Activated CD4-positive, alpha-beta T cell treated with anti-CD3 and anti-CD28 coated beads, Interleukin-2, amount 10 ng/mL, durations not matched to agents 7 days and 5 days (primary cell): Measurements from ENCODE around the gene GABRA1. TPM values are rescaled to one million over a fixed set of nuclear protein-coding genes. Genes with fewer than 3 reads are reported as not detected.

Experiments
- CTCF ChIA-PET: fragments of 350-600 bp; sonication (Branson Sonifier 250); formaldehyde crosslinking; loops from one replicate; lab custom pipeline; 2021; ENCODE audit warnings: antibody characterized with exemption; lab: Charles Lee
- POLR2A ChIA-PET: fragments of 350-600 bp; sonication (Branson Sonifier 250); formaldehyde crosslinking; loops from one replicate; lab custom pipeline; 2021; ENCODE audit warnings: antibody characterized with exemption; lab: Charles Lee
- DNase-seq: peaks from one replicate; pipeline ENCODE4 v3.0.0-alpha.2; 2020
- H3K27ac Mint-ChIP-seq: one replicate; pipeline ENCODE4 v1.8.0; 2021; ENCODE audit warnings: mild to moderate bottlenecking, moderate library complexity, mixed read lengths
- H3K27me3 Mint-ChIP-seq: one replicate; pipeline ENCODE4 v1.8.0; 2021; ENCODE audit warnings: mixed read lengths
- H3K36me3 Mint-ChIP-seq: one replicate; pipeline ENCODE4 v1.8.0; 2021; ENCODE audit warnings: low read depth, mixed read lengths
- H3K4me1 Mint-ChIP-seq: one replicate; pipeline ENCODE4 v1.8.0; 2021; ENCODE audit warnings: mixed read lengths
- H3K4me3 Mint-ChIP-seq: one replicate; pipeline ENCODE4 v1.8.0; 2021; ENCODE audit warnings: mild to moderate bottlenecking, moderate library complexity, mixed read lengths
- H3K9me3 Mint-ChIP-seq: one replicate; pipeline ENCODE4 v1.8.0; 2021; ENCODE audit warnings: mixed read lengths
- total RNA-seq, 2 experiments: library from RNA; stranded (reverse); gene quantifications; one replicate each; pipeline ENCODE4 v1.2.3, GENCODE V29; 2021

Gene GABRA1
- not detected for total RNA-seq

DNA sequence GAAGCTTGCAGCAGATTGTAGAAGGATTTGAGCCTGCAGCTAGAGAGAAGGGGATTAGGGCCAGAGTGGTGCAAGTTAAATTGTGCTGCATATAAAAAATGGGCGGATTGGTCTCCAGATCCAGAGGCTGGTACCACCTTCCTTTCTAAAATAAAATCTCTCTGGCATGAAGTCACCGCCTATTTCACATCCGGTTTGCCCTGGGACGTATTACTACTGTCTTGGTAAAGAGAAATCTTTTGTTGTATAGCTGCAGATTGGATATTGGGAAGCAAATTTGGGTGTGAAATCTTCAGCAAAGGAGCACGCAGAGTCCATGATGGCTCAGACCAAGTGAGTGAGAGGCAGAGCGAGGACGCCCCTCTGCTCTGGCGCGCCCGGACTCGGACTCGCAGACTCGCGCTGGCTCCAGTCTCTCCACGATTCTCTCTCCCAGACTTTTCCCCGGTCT lies at the start of gene GABRA1:
GABRA1 (plus strand) TSS at position 180 of the 451 bp plus-strand sequence. CDS start 2,691 bp downstream, outside the sequence.
- H3K4me3 Mint-ChIP-seq: no peak within 1 kb of the TSS
- no peak within 1 kb of the TSS for H3K27ac Mint-ChIP-seq
- no peak for DNase-seq
- no peaks in the 10 kb centered on the region for H3K36me3 Mint-ChIP-seq
- ChIA-PET CTCF (no interaction called here), POLR2A (no interaction called here)
- H3K27me3 Mint-ChIP-seq: peaks cover 10% of the 10 kb centered on the region
- H3K4me1 Mint-ChIP-seq: no peaks in the 10 kb centered on the region
- H3K9me3 Mint-ChIP-seq: no peaks in the 10 kb centered on the region

DNA sequence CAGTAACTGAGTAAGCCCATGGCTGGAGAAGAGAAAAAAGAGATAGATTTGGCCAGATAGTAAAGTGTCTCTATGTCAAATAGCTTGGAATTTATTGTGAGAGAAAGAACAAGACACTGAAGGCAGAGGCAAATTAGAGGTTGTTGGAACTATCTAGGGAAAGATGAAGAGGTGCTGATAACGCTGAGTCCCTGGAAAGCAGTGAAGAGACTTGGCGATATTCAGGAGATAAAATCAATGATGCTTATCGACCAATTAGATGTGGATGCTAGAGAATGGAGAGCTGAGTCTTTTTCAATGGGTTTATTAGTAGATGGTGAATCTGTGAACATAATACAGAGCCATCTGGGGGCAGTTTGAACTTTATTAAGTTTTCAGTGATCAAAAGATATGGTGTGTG lies 48.6 kb upstream of the GABRA1 start:
- POLR2A ChIA-PET: no interaction called here
- H3K27me3 Mint-ChIP-seq: no peaks in the 10 kb centered on the region
- H3K36me3 Mint-ChIP-seq: no peaks in the 10 kb centered on the region
- CTCF ChIA-PET: no interaction called here
- no peaks in the 10 kb centered on the region for H3K4me1 Mint-ChIP-seq
- no peak overlapping the region for H3K27ac Mint-ChIP-seq
- H3K9me3 Mint-ChIP-seq: peaks cover 3% of the 10 kb centered on the region
- H3K4me3 Mint-ChIP-seq: no peak overlapping the region
- no peak for DNase-seq

DNA sequence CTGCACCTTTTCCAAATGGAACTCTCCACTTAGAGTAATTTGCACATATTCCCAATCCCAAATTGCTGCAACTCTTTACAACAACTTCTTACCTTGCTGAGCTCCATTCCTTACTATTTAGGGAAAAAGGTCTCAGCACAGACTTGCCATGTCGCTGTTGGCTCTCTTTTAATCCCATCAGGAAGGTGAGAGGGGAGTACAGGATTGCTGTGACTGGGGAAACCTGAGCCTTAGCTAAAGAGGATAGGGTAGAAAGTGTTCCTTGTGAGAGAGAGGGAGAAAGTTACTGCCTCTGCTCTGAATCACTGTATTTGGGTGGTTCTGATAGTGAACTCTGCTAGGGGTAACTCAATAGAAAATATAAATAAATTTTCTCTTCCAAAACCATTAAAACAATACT lies 43.7 kb upstream of the GABRA1 start:
- H3K9me3 Mint-ChIP-seq: peaks cover 3% of the 10 kb centered on the region
- CTCF ChIA-PET: no interaction called here
- POLR2A ChIA-PET: no interaction called here
- no peak overlapping the region for H3K27ac Mint-ChIP-seq
- H3K4me3 Mint-ChIP-seq: no peak overlapping the region
- H3K27me3 Mint-ChIP-seq: no peaks in the 10 kb centered on the region
- DNase-seq: no peak
- H3K36me3 Mint-ChIP-seq: no peaks in the 10 kb centered on the region
- no peaks in the 10 kb centered on the region for H3K4me1 Mint-ChIP-seq

DNA sequence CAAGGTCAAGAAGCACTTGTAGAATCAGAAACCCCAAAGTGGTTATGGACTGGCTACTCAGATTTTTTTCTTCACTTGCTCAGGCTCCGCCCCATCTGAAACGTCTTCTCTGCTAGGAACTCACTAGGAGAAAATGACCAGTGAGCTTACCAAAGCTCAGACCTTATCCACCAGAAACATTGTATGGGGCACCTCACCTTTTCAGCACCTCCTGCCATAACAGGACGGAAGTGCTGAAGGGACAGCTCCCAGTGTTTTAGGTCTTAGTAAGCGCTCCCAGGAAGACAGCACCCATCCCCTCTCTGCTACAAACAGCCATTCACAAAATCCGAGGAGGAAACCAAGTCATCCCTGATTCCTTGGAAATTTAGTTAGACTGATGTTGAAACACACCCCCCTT lies 1.2 kb upstream of the GABRA1 start:
- POLR2A ChIA-PET: no interaction called here
- H3K4me3 Mint-ChIP-seq: no peak overlapping the region
- DNase-seq: peak; percentile 9

DNA sequence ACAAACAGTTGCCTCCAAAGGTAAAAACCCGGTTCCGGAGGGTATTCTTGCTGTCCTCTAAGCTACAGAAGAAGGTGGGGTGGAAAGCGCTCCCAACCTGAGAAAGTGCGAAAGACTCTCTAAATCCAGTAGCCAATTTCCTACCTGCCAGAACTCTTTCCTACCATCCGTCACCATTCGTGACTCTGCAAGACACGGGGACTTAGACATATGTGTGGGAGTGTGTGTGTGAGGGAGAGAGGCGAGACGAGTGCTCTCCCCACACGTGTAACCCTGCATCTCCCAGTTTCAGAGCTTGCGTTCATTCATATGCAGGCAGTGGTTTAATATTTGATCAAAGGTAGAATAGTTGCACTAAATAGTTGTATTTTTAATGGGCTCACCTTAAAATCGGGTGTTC lies 473 bp upstream of the GABRA1 start:
- Mint-ChIP-seq H3K9me3 (no peaks in the 10 kb centered on the region), H3K36me3 (no peaks in the 10 kb centered on the region), H3K27me3 (peaks cover 10% of the 10 kb centered on the region), H3K4me1 (no peaks in the 10 kb centered on the region), H3K4me3 (no peak overlapping the region), H3K27ac (no peak overlapping the region)
- POLR2A ChIA-PET: no interaction called here
- DNase-seq: no peak
- CTCF ChIA-PET: no interaction called here

More for the DNA sequence above, 1.2 kb upstream of the GABRA1 start:
- Mint-ChIP-seq H3K27ac (no peak overlapping the region), H3K4me1 (no peaks in the 10 kb centered on the region), H3K9me3 (no peaks in the 10 kb centered on the region), H3K27me3 (peaks cover 10% of the 10 kb centered on the region), H3K36me3 (no peaks in the 10 kb centered on the region)
- CTCF ChIA-PET: no interaction called here

DNA sequence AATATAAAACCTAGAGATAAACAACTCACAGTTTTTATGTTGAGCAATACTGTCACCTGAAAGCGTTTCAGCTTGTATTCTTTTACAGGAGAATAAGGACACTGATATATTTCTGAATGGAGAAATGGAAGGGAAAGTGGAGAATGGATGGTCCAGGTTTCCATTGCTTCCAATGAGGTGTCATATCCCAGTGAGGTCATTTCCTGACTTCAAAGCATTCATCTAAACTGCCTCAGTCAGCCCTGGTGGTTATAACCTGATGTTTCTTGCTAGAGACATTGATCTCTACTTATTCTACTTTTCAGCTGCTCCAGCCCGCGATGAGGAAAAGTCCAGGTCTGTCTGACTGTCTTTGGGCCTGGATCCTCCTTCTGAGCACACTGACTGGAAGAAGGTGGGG lies 2.6 kb downstream of the GABRA1 start:
- no peak for DNase-seq
- Mint-ChIP-seq H3K4me1 (no peaks in the 10 kb centered on the region), H3K27me3 (peaks cover 10% of the 10 kb centered on the region), H3K4me3 (no peak overlapping the region), H3K36me3 (no peaks in the 10 kb centered on the region), H3K9me3 (no peaks in the 10 kb centered on the region), H3K27ac (no peak overlapping the region)
- POLR2A ChIA-PET: no interaction called here
- CTCF ChIA-PET: no interaction called here

DNA sequence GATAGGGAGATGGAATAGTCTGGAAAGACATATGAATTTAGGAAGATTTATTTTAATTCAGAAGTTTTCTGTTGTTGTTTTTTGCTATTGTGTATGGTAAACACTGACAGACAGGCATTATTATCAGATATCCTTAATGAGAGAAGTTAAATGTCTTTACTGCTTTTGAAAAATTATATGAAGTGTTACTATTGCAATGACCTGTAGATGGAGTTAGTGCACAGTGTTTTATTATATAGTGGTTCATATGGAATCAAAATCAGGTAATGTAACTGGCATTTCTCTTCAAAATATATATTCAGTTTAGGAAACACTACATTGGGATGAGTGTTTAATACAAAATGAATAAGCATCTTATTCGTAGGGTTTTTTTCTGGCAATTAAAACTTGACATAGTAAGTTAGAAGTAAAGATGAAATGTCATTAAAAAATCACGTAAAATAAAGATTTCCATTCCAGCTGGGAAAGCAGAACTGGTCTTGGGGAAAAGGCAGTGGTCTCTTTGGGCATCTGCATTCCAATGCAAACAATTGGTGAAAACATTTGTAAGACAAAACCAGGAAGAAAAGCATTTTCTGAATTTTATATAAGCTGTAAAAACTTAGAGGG lies 3.9 kb downstream of the GABRA1 start:
- Mint-ChIP-seq H3K4me3 (no peak overlapping the region), H3K9me3 (no peaks in the 10 kb centered on the region), H3K27ac (no peak overlapping the region), H3K36me3 (no peaks in the 10 kb centered on the region), H3K4me1 (no peaks in the 10 kb centered on the region), H3K27me3 (peaks cover 10% of the 10 kb centered on the region)
- ChIA-PET CTCF (interaction anchor here (0.6 kb wide), 1 partner anchor 1654 kb away, joined by 3 read pairs; the partner anchor contains the start of gene MAT2B), POLR2A (no interaction called here)
- DNase-seq: no peak

DNA sequence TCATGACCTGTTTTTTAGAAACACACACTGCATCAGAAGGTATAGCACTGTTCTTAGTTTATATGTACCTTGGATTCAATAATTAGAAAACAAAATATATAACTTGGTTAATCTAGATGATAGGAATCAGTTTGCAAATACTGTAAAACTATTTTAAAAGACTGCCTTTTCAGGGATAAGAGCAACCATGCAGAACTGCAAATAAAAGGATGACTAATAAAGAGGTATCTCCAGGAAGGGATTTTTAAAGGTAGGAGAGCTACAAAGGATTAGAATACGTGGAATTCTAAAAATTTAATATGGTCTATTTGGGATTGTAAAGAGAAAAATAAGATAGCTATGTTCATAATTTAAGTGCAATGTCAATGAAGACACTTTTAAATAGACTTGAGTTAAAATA lies 9.4 kb downstream of the GABRA1 start:
- POLR2A ChIA-PET: no interaction called here
- Mint-ChIP-seq H3K36me3 (no peaks in the 10 kb centered on the region), H3K9me3 (no peaks in the 10 kb centered on the region), H3K4me1 (no peaks in the 10 kb centered on the region), H3K4me3 (no peak overlapping the region), H3K27me3 (no peaks in the 10 kb centered on the region), H3K27ac (no peak overlapping the region)
- no peak for DNase-seq
- CTCF ChIA-PET: no interaction called here

DNA sequence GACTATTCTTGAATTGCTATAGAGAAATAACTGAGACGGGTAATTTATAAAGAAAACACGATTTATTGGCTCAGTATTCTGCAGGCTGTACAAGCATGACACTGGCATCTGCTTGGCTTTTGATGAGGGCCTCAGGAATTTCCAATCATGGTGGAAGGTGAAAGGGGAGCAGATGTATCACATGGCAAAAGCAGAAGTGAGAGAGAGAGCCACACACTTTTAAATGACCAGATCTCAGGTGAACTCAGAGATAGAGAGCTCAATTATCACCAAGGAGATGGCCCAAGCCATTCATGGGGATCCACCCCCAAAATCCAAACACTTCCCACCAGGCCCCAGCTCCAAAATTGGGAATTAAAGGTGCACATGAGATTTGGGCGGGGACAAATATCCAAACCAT lies 15.3 kb downstream of the GABRA1 start:
- Mint-ChIP-seq H3K4me3 (no peak overlapping the region), H3K27ac (no peak overlapping the region), H3K36me3 (no peaks in the 10 kb centered on the region), H3K9me3 (no peaks in the 10 kb centered on the region), H3K4me1 (no peaks in the 10 kb centered on the region), H3K27me3 (no peaks in the 10 kb centered on the region)
- no peak for DNase-seq
- ChIA-PET POLR2A (no interaction called here), CTCF (interaction anchor here (0.6 kb wide), 1 partner anchor 420 kb away, joined by 4 read pairs; no protein-coding TSS in a partner anchor)

DNA sequence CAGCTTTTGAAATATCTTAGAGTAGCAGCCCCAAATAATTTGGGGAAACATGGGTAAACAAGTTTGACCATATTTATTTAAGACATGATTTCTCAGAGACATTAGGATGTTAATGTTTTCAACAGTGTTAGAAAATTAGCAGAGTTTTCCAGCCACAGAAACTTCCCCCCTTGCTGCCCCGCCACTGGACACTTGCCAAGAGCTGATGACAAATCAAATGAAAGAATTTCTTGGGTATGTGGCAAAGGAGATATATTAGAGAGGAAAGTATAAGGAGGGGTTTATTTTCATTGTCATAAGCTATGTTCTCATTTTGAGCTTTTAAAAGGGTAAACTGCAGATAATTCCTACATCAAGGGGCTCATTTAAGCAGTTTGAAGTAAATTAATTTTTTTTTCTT lies 15.9 kb downstream of the GABRA1 start:
- Mint-ChIP-seq H3K4me3 (no peak overlapping the region), H3K4me1 (no peaks in the 10 kb centered on the region), H3K9me3 (no peaks in the 10 kb centered on the region), H3K36me3 (no peaks in the 10 kb centered on the region), H3K27me3 (no peaks in the 10 kb centered on the region), H3K27ac (no peak overlapping the region)
- POLR2A ChIA-PET: no interaction called here
- CTCF ChIA-PET: no interaction called here
- DNase-seq: no peak

DNA sequence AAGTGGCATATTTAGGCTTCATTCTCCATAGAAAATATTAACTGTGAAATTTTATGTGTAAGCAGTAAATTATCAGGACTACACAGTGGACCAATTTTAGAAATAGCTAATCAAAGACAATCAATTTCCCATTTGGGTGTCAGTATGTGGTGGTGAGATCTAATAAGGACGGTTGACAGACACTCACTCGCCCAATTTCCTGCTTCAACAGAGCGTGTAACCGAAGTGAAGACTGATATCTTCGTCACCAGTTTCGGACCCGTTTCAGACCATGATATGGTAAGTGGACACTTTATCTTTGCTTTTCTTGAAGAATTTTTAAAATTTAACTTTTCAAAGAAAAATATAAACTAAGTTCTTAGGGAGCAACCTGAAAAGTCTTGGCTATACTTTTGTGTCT lies 17.6 kb downstream of the GABRA1 start:
- no peaks in the 10 kb centered on the region for H3K27me3 Mint-ChIP-seq
- DNase-seq: no peak
- ChIA-PET CTCF (no interaction called here), POLR2A (no interaction called here)
- H3K27ac Mint-ChIP-seq: no peak overlapping the region
- H3K4me3 Mint-ChIP-seq: no peak overlapping the region
- no peaks in the 10 kb centered on the region for H3K4me1 Mint-ChIP-seq
- H3K36me3 Mint-ChIP-seq: no peaks in the 10 kb centered on the region
- no peaks in the 10 kb centered on the region for H3K9me3 Mint-ChIP-seq

DNA sequence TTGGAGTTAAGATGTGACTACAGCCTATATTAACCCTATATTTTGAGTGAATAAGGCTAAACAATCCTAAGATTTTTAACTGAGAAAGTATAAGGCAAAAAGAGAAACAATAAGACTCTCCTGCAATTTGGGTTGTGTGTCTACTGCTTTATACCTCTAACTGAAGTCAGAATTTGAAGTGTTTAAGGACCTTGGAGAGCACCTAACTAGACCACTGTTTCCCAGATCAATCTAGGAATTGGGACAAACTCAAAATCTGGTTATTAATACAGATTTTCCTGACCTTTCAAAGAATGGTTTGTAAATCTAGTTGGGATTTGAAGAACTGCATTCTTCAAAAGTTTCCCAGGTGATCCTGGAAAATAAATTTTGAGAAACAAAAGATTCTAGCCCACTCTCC lies 42.1 kb downstream of the GABRA1 start:
- ChIA-PET CTCF (no interaction called here), POLR2A (no interaction called here)

DNA sequence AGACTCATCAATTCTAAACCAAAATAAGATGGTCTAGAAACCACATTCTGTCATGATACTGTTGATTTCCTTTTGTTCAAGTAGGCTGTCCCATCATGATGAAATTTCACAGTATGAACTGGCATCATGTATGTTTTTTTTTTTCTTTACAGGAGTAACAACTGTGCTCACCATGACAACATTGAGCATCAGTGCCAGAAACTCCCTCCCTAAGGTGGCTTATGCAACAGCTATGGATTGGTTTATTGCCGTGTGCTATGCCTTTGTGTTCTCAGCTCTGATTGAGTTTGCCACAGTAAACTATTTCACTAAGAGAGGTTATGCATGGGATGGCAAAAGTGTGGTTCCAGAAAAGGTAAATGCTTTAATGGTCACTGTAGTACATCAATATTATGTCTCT lies 47.6 kb downstream of the GABRA1 start:
- Mint-ChIP-seq H3K27me3 (no peaks in the 10 kb centered on the region), H3K27ac (no peak overlapping the region), H3K9me3 (no peaks in the 10 kb centered on the region), H3K4me1 (no peaks in the 10 kb centered on the region), H3K36me3 (no peaks in the 10 kb centered on the region), H3K4me3 (no peak overlapping the region)
- POLR2A ChIA-PET: no interaction called here
- no peak for DNase-seq
- CTCF ChIA-PET: no interaction called here

More for the DNA sequence above, 42.1 kb downstream of the GABRA1 start:
- no peaks in the 10 kb centered on the region for H3K27me3 Mint-ChIP-seq
- DNase-seq: no peak
- H3K36me3 Mint-ChIP-seq: no peaks in the 10 kb centered on the region
- no peaks in the 10 kb centered on the region for H3K9me3 Mint-ChIP-seq
- H3K4me3 Mint-ChIP-seq: no peak overlapping the region
- H3K4me1 Mint-ChIP-seq: no peaks in the 10 kb centered on the region
- H3K27ac Mint-ChIP-seq: no peak overlapping the region

DNA sequence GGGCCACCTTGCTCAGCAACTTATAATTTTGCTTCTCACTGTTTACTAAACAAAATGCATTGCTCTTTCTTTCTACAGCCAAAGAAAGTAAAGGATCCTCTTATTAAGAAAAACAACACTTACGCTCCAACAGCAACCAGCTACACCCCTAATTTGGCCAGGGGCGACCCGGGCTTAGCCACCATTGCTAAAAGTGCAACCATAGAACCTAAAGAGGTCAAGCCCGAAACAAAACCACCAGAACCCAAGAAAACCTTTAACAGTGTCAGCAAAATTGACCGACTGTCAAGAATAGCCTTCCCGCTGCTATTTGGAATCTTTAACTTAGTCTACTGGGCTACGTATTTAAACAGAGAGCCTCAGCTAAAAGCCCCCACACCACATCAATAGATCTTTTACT lies 49.1 kb downstream of the GABRA1 start:
- H3K27ac Mint-ChIP-seq: no peak overlapping the region
- H3K36me3 Mint-ChIP-seq: no peaks in the 10 kb centered on the region
- ChIA-PET POLR2A (no interaction called here), CTCF (no interaction called here)
- H3K4me3 Mint-ChIP-seq: no peak overlapping the region
- H3K27me3 Mint-ChIP-seq: no peaks in the 10 kb centered on the region
- no peaks in the 10 kb centered on the region for H3K9me3 Mint-ChIP-seq
- no peaks in the 10 kb centered on the region for H3K4me1 Mint-ChIP-seq
- DNase-seq: no peak
